HEK293 (cell line): ENCODE data around the gene CDPF1.

ENCODE experiments used
- PRDM1 ChIP-seq: fragments of 450-650 bp; formaldehyde crosslinking; IDR thresholded peaks from 2 replicates; pipeline ENCODE4; 2016; ENCODE audit warnings: missing biosample characterization, missing genetic modification characterization
- TF ChIP-seq, protein P1 (sequence below): fragments of 450-650 bp; formaldehyde crosslinking; IDR thresholded peaks from 2 replicates; pipeline ENCODE4 v1.5.1; 2016; ENCODE audit warnings: missing biosample characterization, missing genetic modification characterization

DNA sequence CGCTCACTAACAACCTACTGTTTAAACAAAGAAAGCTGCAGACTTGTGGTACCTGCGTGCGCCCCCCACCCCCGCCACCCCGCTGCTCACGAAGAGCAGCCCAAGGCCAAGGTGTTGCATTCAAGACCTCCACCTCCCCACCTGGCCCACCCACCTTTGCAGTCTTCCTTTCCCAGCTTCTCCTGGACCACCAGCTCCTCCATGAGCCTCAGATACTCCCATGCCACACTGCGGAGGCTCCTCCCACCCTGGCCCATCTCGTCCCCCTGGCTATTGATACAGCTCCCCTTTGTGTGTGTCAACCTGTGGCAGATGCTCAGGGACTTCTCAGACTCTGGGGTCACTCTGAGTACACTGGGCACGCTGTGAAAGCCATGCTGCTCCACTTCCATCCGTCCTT lies 3.9 kb downstream of the CDPF1 start:
- TF ChIP-seq, protein P1, sequence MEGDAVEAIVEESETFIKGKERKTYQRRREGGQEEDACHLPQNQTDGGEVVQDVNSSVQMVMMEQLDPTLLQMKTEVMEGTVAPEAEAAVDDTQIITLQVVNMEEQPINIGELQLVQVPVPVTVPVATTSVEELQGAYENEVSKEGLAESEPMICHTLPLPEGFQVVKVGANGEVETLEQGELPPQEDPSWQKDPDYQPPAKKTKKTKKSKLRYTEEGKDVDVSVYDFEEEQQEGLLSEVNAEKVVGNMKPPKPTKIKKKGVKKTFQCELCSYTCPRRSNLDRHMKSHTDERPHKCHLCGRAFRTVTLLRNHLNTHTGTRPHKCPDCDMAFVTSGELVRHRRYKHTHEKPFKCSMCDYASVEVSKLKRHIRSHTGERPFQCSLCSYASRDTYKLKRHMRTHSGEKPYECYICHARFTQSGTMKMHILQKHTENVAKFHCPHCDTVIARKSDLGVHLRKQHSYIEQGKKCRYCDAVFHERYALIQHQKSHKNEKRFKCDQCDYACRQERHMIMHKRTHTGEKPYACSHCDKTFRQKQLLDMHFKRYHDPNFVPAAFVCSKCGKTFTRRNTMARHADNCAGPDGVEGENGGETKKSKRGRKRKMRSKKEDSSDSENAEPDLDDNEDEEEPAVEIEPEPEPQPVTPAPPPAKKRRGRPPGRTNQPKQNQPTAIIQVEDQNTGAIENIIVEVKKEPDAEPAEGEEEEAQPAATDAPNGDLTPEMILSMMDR (tag by site-specific recombination) = no peak
- no peak for TF ChIP-seq PRDM1 (tag by site-specific recombination)
